Sigmoid colon (tissue), 7 donors: Measurements from ENCODE around the gene MBD4. TPM values are rescaled to one million over a fixed set of nuclear protein-coding genes. Genes with fewer than 3 reads are reported as not detected.

Experiments
- DNase-seq: peaks from one replicate; pipeline ENCODE4 v3.0.0-alpha.2; 2019
- H3K27ac ChIP-seq, 4 donors: fragments of 200-600 bp; sonication (generic); one replicate each; pipeline ENCODE4 v1.5.1; 2016 to 2019; ENCODE audit warnings: mild to moderate bottlenecking in 1 of 4
- H3K27me3 ChIP-seq, 3 donors: fragments of 200-600 bp; sonication (generic); one replicate each; pipeline ENCODE4 v1.5.1; 2019; ENCODE audit warnings: mild to moderate bottlenecking in 1 of 3
- H3K36me3 ChIP-seq, 4 donors: fragments of 200-600 bp; sonication (generic); one replicate each; pipeline ENCODE4 v1.5.1; 2016 to 2019
- H3K4me1 ChIP-seq, 4 donors: fragments of 200-600 bp; sonication (generic); one replicate each; pipeline ENCODE4 v1.5.1; 2017 to 2019
- H3K4me3 ChIP-seq, 4 donors: fragments of 200-600 bp; sonication (generic); one replicate each; pipeline ENCODE4 v1.5.1; 2017 to 2019; ENCODE audit warnings: mild to moderate bottlenecking in 2 of 4, moderate library complexity in 1 of 4
- H3K9me3 ChIP-seq, 4 donors: fragments of 200-600 bp in 3 of 4; sonication (generic) in 3 of 4; one replicate each; pipeline versions ENCODE4 v1.5.1 to v1.6.1; 2013 to 2019
- CTCF ChIP-seq, 4 experiments: fragments of 450-650 bp in 3 of 4; fragments of 200-600 bp in 1 of 4; IDR thresholded peaks; one replicate each; pipeline ENCODE4 v1.5.1; 2016 to 2019; ENCODE audit warnings: antibody characterized with exemption in 4 of 4, mild to moderate bottlenecking in 3 of 4, moderate library complexity in 2 of 4
- EP300 ChIP-seq, 4 donors: sonication (generic); formaldehyde crosslinking; IDR thresholded peaks; one replicate each; pipeline ENCODE4 v1.6.1; 2017; ENCODE audit warnings: antibody characterized with exemption in 4 of 4
- POLR2A ChIP-seq, 2 donors: fragments of 450-650 bp; IDR thresholded peaks; one replicate each; pipeline ENCODE4 v1.6.1; 2016; ENCODE audit warnings: antibody characterized with exemption in 2 of 2, mild to moderate bottlenecking in 2 of 2, moderate library complexity in 2 of 2
- POLR2AphosphoS5 ChIP-seq, 4 donors: sonication (generic); formaldehyde crosslinking; IDR thresholded peaks; one replicate each; pipeline ENCODE4 v1.6.1; 2017; ENCODE audit warnings: antibody characterized with exemption in 4 of 4
- WGBS, 2 donors: extraction: QIAGEN DNeasy Blood & Tissue Kit; methylation state at CpG; one replicate each; pipeline ENCODE4 v1.1.7; 2013; 5-methylcytosine and 5-hydroxymethylcytosine counted together
- intact Hi-C: fragments of 100-400 bp; cut with DNase I; formaldehyde crosslinking; loops from one replicate; pipeline ENCODE4 v1.15.1; 2023
- polyA plus RNA-seq, 3 donors: library from polyadenylated mRNA; stranded (reverse); fragments of 200-250 nt; gene quantifications; one replicate each; pipeline ENCODE4 v1.2.3, GENCODE V29; 2013
- total RNA-seq, 4 donors: library from RNA; depleted of rRNA; stranded (reverse); fragments of >200 nt; gene quantifications; one replicate each; pipeline ENCODE4 v1.1.0, GENCODE V29; 2016
- donor health status: healthy with polysubstance abuse.
- donor health status: Bipolar disorder and iron deficiency.
- donor health status: healthy.

MBD4 gene
- total and polyA plus RNA-seq, 7 donors = 11.8 to 21.6 (median 15.8) TPM

DNA sequence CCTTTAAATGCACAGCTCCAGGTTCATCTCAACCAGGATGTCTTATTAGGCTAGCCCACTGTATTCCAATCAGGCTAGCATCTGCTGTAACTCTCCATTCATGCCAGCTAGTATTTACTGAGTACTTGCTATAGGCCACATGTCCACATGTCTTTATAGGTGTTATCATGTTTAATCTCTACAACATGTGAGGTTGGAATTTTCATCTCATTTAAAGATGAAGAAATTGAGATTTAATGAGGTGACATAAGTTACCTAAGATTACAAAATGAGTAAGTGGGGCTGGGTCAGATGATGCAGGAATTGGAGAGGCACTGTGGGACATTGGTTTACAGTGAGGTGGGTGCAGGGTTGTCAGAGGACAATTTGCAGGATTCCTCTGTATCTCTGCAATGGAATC, 3.2 kb upstream of the MBD4 start:
- Histone ChIP-seq H3K9me3 (no peaks in the 10 kb centered on the region), H3K27ac (peak overlapping the region; percentile 85 to 93 (median 88)), H3K4me3 (no peak overlapping the region), H3K36me3 (peaks cover 0 to 3% (median 0%) of the 10 kb centered on the region in 4 donors), H3K27me3 (no peaks in the 10 kb centered on the region), H3K4me1 (peaks cover 0 to 42% (median 35%) of the 10 kb centered on the region in 4 donors)
- TF ChIP-seq POLR2AphosphoS5 (IDR thresholded peaks at IDR 0.05) (no peak), EP300 (IDR thresholded peaks at IDR 0.05) (no peak), POLR2A (IDR thresholded peaks at IDR 0.05) (no peak), CTCF (IDR thresholded peaks at IDR 0.05) (no peak)
- no peak for DNase-seq
- intact Hi-C loops = no loop called here

DNA sequence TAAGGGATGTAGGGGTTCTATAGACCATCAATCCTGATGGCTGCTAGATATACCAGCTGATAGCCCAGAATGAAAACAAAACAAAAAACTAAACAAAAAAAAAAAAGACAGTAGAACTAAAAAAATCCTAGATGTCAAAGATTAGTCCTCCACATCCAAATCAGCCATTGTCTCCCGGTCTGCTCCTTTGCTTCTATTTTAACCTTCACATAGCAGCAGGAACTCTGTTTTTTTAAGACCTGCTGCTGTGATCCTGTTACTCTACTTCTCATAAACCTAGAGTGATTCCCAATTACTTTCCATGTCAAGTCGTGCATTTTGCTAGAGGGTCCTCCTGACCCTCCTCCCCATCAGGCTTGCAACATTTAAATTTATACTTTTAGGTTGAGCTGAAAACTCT, 2.7 kb upstream of the MBD4 start:
- intact Hi-C loops = no loop called here

DNA sequence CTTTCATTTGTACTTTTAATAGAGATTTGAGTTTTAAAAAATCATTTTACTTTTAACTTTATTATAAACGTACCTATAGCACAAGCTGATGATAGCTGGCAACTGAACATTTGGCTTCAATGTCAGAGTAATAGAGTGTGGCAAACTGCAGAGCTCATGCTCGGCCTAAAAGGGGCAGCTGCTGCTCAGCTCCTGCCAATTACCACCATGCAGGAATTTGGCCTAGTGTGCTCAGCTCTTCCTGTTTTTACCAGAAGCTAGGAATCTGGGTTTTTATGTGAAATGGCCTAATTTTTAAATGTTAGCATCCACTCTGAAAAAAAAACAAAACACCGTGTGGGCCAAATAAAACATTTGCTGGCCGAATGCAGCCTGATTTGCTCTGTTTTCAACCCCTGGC, 2.0 kb upstream of the MBD4 start:
- Histone ChIP-seq H3K9me3 (no peaks in the 10 kb centered on the region), H3K4me1 (peaks cover 0 to 46% (median 38%) of the 10 kb centered on the region in 4 donors), H3K27ac (peak overlapping the region; percentile 85 to 93 (median 88)), H3K27me3 (no peaks in the 10 kb centered on the region), H3K36me3 (peaks cover 0 to 14% (median 4%) of the 10 kb centered on the region in 4 donors), H3K4me3 (no peak overlapping the region)
- TF ChIP-seq POLR2A (IDR thresholded peaks at IDR 0.05) (no peak), POLR2AphosphoS5 (IDR thresholded peaks at IDR 0.05) (peak in 1 of 4 donors; percentile 8)
- 47 to 60% methylated on average over 4 of the region's 4 CpGs for WGBS, 2 donors
- intact Hi-C loops = no loop called here
- DNase-seq = no peak

More for the DNA sequence above, 2.7 kb upstream of the MBD4 start:
- Histone ChIP-seq H3K27ac (peak overlapping the region; percentile 85 to 93 (median 88)), H3K36me3 (peaks cover 0 to 7% (median 1%) of the 10 kb centered on the region in 4 donors), H3K27me3 (no peaks in the 10 kb centered on the region), H3K4me1 (peaks cover 0 to 46% (median 38%) of the 10 kb centered on the region in 4 donors), H3K4me3 (no peak overlapping the region), H3K9me3 (no peaks in the 10 kb centered on the region)
- WGBS, 2 donors = 73 to 85% methylated on average over 2 of the region's 2 CpGs
- TF ChIP-seq EP300 (IDR thresholded peaks at IDR 0.05) = no peak
- no peak for TF ChIP-seq POLR2A (IDR thresholded peaks at IDR 0.05)
- TF ChIP-seq POLR2AphosphoS5 (IDR thresholded peaks at IDR 0.05) = no peak
- no peak for TF ChIP-seq CTCF (IDR thresholded peaks at IDR 0.05)
- DNase-seq = no peak

GRCh38 chr3:129441215-129441614, 1.5 kb upstream of the MBD4 start:
- no peaks in the 10 kb centered on the region for H3K9me3 ChIP-seq
- peaks cover 0 to 51% (median 38%) of the 10 kb centered on the region in 4 donors for H3K4me1 ChIP-seq
- H3K27ac ChIP-seq = peak overlapping the region; percentile 85 to 93 (median 88)
- DNase-seq = no peak
- peak overlapping the region in 3 of 4 donors; percentile 70 to 94 (median 87) for H3K4me3 ChIP-seq
- H3K27me3 ChIP-seq = no peaks in the 10 kb centered on the region
- intact Hi-C loops = no loop called here
- 29 to 50% methylated on average over 9 of the region's 9 CpGs for WGBS, 2 donors
- TF ChIP-seq POLR2AphosphoS5 (IDR thresholded peaks at IDR 0.05) = no peak
- TF ChIP-seq POLR2A (IDR thresholded peaks at IDR 0.05) = no peak
- TF ChIP-seq EP300 (IDR thresholded peaks at IDR 0.05) = no peak
- TF ChIP-seq CTCF (IDR thresholded peaks at IDR 0.05) = no peak
- peaks cover under 1 to 20% (median 8%) of the 10 kb centered on the region in 4 donors for H3K36me3 ChIP-seq

- 2 to 7% methylated on average over 9 of the region's 9 CpGs for WGBS, 2 donors
- Histone ChIP-seq H3K27ac (peak overlapping the region; percentile 85 to 93 (median 88)), H3K36me3 (peaks cover 4 to 25% (median 9%) of the 10 kb centered on the region in 4 donors), H3K27me3 (no peaks in the 10 kb centered on the region), H3K4me3 (peak overlapping the region; percentile 70 to 94 (median 89)), H3K4me1 (peaks cover 0 to 55% (median 38%) of the 10 kb centered on the region in 4 donors), H3K9me3 (no peaks in the 10 kb centered on the region)
- TF ChIP-seq POLR2AphosphoS5 (IDR thresholded peaks at IDR 0.05) = no peak
- TF ChIP-seq EP300 (IDR thresholded peaks at IDR 0.05) = no peak
- no peak for TF ChIP-seq POLR2A (IDR thresholded peaks at IDR 0.05)
- TF ChIP-seq CTCF (IDR thresholded peaks at IDR 0.05) = no peak
- intact Hi-C loops = no loop called here
- DNase-seq = no peak
Measured at GRCh38 chr3:129440618-129441190, 956 bp upstream of the MBD4 start.
